Body of pancreas (tissue), 4 donors: ENCODE data around the gene TRAPPC12. TPM values are rescaled to one million over a fixed set of nuclear protein-coding genes. Genes with fewer than 3 reads are reported as not detected.

Source experiments
- ATAC-seq: fragments of 150-250 bp; one replicate; pipeline ENCODE4 v1.9.1; 2016
- DNase-seq, 4 donors: peaks; one replicate each; pipeline ENCODE4 v3.0.0-alpha.2; 2019
- H3K27ac ChIP-seq, 4 donors: fragments of 200-600 bp; sonication (generic); 1 replicate in 3 of 4; 2 replicates in 1 of 4; pipeline versions ENCODE4 v1.5.1 to v1.6.1; 2016 to 2019; ENCODE audit warnings: mild to moderate bottlenecking in 1 of 4, mixed read lengths in 1 of 4, moderate library complexity in 1 of 4
- H3K27me3 ChIP-seq, 2 donors: fragments of 200-600 bp; sonication (generic); one replicate each; pipeline ENCODE4 v1.6.0; 2016; ENCODE audit warnings: mild to moderate bottlenecking in 1 of 2
- H3K36me3 ChIP-seq, 2 donors: fragments of 200-600 bp; sonication (generic); replicated peaks in 1 of 2; 2 replicates each; pipeline ENCODE4 v1.5.1; 2016; ENCODE audit warnings: low read depth in 2 of 2; ENCODE audit not compliant: insufficient read depth in 1 of 2
- H3K4me1 ChIP-seq: fragments of 200-600 bp; sonication (generic); one replicate; pipeline ENCODE4 v1.6.0; 2016
- H3K4me3 ChIP-seq, 2 donors: fragments of 200-600 bp; sonication (generic); 1 replicate in 1 of 2; 2 replicates in 1 of 2; pipeline ENCODE4 v1.5.1; 2016 to 2019
- H3K9me3 ChIP-seq, 3 donors: fragments of 200-600 bp; sonication (generic); 1 replicate in 2 of 3; 2 replicates in 1 of 3; pipeline ENCODE4 v1.5.1; 2016
- CTCF ChIP-seq, 7 experiments: fragments of 450-650 bp in 4 of 7; fragments of 200-600 bp in 3 of 7; sonication (generic) in 3 of 7; IDR thresholded peaks; one replicate each; pipeline ENCODE4 v1.5.1; 2016 to 2019; ENCODE audit warnings: antibody characterized with exemption in 7 of 7
- POLR2A ChIP-seq, 3 donors: fragments of 450-650 bp; IDR thresholded peaks; one replicate each; pipeline ENCODE4 v1.6.1; 2016; ENCODE audit warnings: antibody characterized with exemption in 3 of 3, mild to moderate bottlenecking in 2 of 3
- WGBS, 2 donors: methylation state at CpG; one replicate each; pipeline ENCODE4 v1.1.5; 2017; 5-methylcytosine and 5-hydroxymethylcytosine counted together
- intact Hi-C: fragments of 100-400 bp; cut with DNase I; formaldehyde crosslinking; loops from one replicate; pipeline ENCODE4 v1.15.1; 2023
- total RNA-seq, 2 donors: library from RNA; depleted of rRNA; stranded (reverse); fragments of >200 nt; gene quantifications; one replicate each; pipeline ENCODE4 v1.1.0, GENCODE V29; 2016

The TRAPPC12 gene
- total RNA-seq = 100 to 1,000 TPM in 1 of 2 donors, 10 to 100 TPM in 1; 43.1 to 134 TPM

DNA sequence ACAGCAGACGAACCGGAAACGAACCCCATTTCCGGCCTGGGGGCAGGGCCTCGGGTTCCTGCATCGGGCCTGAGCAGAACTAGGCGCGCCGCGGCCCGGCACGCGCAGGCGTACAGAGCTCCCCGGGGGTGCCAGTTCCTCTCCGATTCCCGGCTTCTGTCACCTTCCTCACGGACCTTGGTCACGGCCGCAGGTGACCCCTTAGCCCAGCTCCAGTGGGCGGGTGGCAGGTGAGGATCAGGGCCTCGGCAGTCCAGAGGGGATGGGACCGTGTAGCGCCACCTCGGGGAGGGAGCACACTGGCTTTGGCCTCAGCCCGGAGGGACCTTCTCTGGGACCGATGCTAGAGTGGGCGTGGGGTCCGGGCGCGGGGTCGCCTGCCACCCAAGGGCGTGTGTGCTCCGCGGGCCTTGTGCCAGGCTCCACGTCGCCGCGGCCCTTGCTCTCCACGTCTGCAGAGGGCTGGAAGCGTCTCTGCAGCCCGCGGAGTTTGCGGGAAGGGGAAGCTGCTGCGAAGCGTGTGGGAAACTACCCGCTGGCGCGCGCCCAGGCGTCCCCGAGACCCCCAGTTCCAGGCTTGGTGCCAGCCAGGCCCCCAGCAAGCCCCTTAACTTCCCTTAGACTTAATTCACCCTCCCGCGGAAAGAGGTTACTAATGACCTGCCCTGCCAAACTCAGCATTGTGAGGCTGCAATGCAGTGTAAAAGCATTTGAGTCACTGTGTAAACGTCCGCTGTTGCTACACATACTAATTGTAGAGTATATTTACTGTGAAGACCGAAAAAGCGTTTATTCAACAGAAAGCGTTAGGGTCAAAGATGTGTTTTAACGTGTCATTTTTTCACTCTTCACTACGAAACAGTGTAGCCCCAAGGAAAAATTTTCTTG lies at the start of gene TRAPPC12:
TRAPPC12 (plus strand) TSS at position 48 of the 888 bp plus-strand sequence. CDS start 7,930 bp downstream, outside the sequence.
- no peaks in the 10 kb centered on the region for H3K27me3 ChIP-seq

GRCh38 chr2:3332133-3332532 lies 47.4 kb upstream of the TRAPPC12 start:
- intact Hi-C loops = no loop called here

More for the DNA sequence above, at the start of gene TRAPPC12:
- intact Hi-C loops = no loop called here
- TF ChIP-seq CTCF (IDR thresholded peaks at IDR 0.05) (peak in 6 of 7 experiments; percentile 23 to 49 (median 37)), POLR2A (IDR thresholded peaks at IDR 0.05) (peak; percentile 65 to 89 (median 88))
- Histone ChIP-seq H3K4me1 (peaks cover 39% of the 10 kb centered on the region), H3K36me3 (peaks cover 0 to 2% of the 10 kb centered on the region in 2 donors), H3K27ac (peak within 1 kb of the TSS; percentile 61 to 93 (median 90)), H3K9me3 (no peaks in the 10 kb centered on the region), H3K4me3 (peak within 1 kb of the TSS; percentile 48 to 87)
- ATAC-seq (peak; percentile 81), DNase-seq (peak; percentile 89 to 92 (median 91))
- 1 to 2% methylated on average over 31 to 57 of the region's 61 CpGs for WGBS, 2 donors

GRCh38 chr2:3334392-3335345 lies 44.8 kb upstream of the TRAPPC12 start:
- TF ChIP-seq CTCF (IDR thresholded peaks at IDR 0.05) (no peak), POLR2A (IDR thresholded peaks at IDR 0.05) (no peak)
- H3K36me3 ChIP-seq = peaks cover 0 to 2% of the 10 kb centered on the region in 2 donors
- no peaks in the 10 kb centered on the region for H3K4me1 ChIP-seq
- 84 to 87% methylated on average over 18 to 24 of the region's 24 CpGs for WGBS, 2 donors
- no peaks in the 10 kb centered on the region for H3K27me3 ChIP-seq
- H3K4me3 ChIP-seq = no peak overlapping the region
- no peaks in the 10 kb centered on the region for H3K9me3 ChIP-seq
- no peak overlapping the region for H3K27ac ChIP-seq
- ATAC-seq = no peak
- DNase-seq = no peak
- intact Hi-C loops = no loop called here

More at GRCh38 chr2:3332133-3332532, 47.4 kb upstream of the TRAPPC12 start:
- no peak for ATAC-seq
- WGBS, 2 donors = 86 to 91% methylated on average over 8 of the region's 8 CpGs
- Histone ChIP-seq H3K4me1 (no peaks in the 10 kb centered on the region), H3K4me3 (no peak overlapping the region), H3K36me3 (peaks cover 0 to 2% of the 10 kb centered on the region in 2 donors), H3K9me3 (no peaks in the 10 kb centered on the region), H3K27me3 (no peaks in the 10 kb centered on the region), H3K27ac (no peak overlapping the region)
- TF ChIP-seq CTCF (IDR thresholded peaks at IDR 0.05) = no peak
- no peak for TF ChIP-seq POLR2A (IDR thresholded peaks at IDR 0.05)
- no peak for DNase-seq

DNA sequence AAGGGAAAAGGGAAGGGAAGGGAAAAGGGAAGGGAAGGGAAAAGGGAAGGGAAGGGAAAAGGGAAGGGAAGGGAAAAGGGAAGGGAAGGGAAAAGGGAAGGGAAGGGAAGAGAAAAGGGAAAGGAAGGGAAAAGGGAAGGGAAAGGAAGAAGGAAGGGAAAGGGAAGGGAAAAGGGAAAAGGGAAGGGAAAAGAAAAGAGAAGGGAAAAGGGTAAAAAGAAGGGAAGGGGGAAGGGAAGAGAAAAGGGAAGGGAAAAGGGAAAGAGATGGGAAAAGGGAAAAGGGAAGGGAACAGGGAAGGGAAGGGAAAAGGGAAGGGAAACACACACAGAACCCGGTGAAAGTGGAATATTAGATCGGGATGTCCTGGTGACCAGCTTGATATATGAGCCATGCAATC lies 42.6 kb upstream of the TRAPPC12 start:
- Histone ChIP-seq H3K27ac (no peak overlapping the region), H3K4me1 (no peaks in the 10 kb centered on the region), H3K36me3 (no peaks in the 10 kb centered on the region), H3K4me3 (no peak overlapping the region), H3K27me3 (no peaks in the 10 kb centered on the region), H3K9me3 (no peaks in the 10 kb centered on the region)
- ATAC-seq (no peak), DNase-seq (no peak)
- TF ChIP-seq CTCF (IDR thresholded peaks at IDR 0.05) = no peak
- intact Hi-C loops = no loop called here
- WGBS, 2 donors = 90 to 93% methylated on average over 2 of the region's 2 CpGs
